ENCODE measurements around the gene AASDH. TPM values are rescaled to one million over a fixed set of nuclear protein-coding genes. Genes with fewer than 3 reads are reported as not detected.

The AASDH gene
- total and polyA plus RNA-seq, 2 of the 4 experiments (the other 2 are of a cell fraction): 4.7 to 12.0 TPM

DNA sequence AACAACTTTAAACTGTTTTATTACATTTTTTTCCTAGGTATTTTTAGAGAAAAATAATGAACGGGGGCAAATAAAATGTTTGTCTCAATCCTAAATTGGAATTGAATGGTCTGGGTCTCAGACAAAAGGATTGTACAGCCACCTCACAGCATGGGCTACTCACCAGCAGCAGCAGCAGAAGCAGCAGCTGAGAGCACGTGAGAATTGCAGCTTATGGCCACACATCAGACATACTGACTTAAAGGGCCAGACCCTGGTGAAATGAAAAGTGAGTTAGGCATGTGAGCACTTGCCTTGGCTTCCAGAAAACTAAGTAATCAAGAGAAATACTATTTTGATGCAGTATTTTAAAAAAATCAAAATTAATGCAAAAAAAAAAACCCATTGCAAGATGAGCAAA, 56.6 kb downstream of the AASDH start:
- no CpG with 5 or more reads among the region's 2 CpGs for WGBS, 2 experiments (ENCODE audit: extremely low coverage in 2 of 2, insufficient read length in 1 of 2)
- H3K9ac ChIP-seq (ENCODE audit: low read depth, low read length): no peak overlapping the region
- peak; percentile 59; the same call in 1 of the 2 replicates for ATAC-seq (ENCODE audit: low read depth)
- H2BK20ac ChIP-seq (ENCODE audit: low read depth, low read length): no peak overlapping the region
- TF ChIP-seq BHLHE40 (IDR thresholded peaks at IDR 0.05; ENCODE audit: low read depth, low read length) (peak; percentile 77; the same call in 1 of the 2 replicates), CEBPB (IDR thresholded peaks at IDR 0.05; ENCODE audit: low read depth, low read length) (no peak)
- no peak overlapping the region for H3K14ac ChIP-seq (replicated peaks; ENCODE audit: low read depth, low read length)
- H2AK5ac ChIP-seq (ENCODE audit: low read depth, low read length): no peak overlapping the region
- DNase-seq: peak; percentile 31
- no peaks in the 10 kb centered on the region for H3K9me3 ChIP-seq (ENCODE audit: control insufficient read depth, insufficient read depth, low read length)
- H3K36me3 ChIP-seq (ENCODE audit: control insufficient read depth, insufficient read depth, low read length): no peaks in the 10 kb centered on the region
- H4K91ac ChIP-seq (ENCODE audit: insufficient read depth, low read depth, low read length): no peak overlapping the region
- H4K8ac ChIP-seq (ENCODE audit: low read depth in 2 of 2, low read length in 2 of 2): no peak overlapping the region
- H4K20me1 ChIP-seq (ENCODE audit: insufficient read depth, low read length): no peaks in the 10 kb centered on the region
- no peak overlapping the region for H2AFZ ChIP-seq (replicated peaks; ENCODE audit: low read length, poor library complexity)
- dilution Hi-C loops (cut with HindIII; ENCODE audit: low sequenced_read_pairs, unreplicated experiment) (no loop called here), intact Hi-C loops (cut with micrococcal nuclease) (no loop called here), in situ Hi-C loops (cut with MboI; ENCODE audit: low sequenced_read_pairs) (no loop called here)
- H2AK9ac ChIP-seq (replicated peaks; ENCODE audit: low read depth, low read length, poor library complexity): no peak overlapping the region
- ChIA-PET CTCF (no interaction called here), POLR2A (ENCODE audit: unreplicated experiment) (no interaction called here)
- H3K4me3 ChIP-seq (ENCODE audit: insufficient read depth, low read depth, low read length): no peak overlapping the region
- no peak overlapping the region for H2BK5ac ChIP-seq (ENCODE audit: low read depth, low read length, poor library complexity, severe bottlenecking)
- H3K27ac ChIP-seq (ENCODE audit: insufficient read depth, low read length): no peak overlapping the region
- H3K9me1 ChIP-seq (ENCODE audit: insufficient read depth, low read length): no peaks in the 10 kb centered on the region
- H3K18ac ChIP-seq (ENCODE audit: low read depth, low read length): no peak overlapping the region
- peak overlapping the region; percentile 45; the same call in 1 of the 2 replicates for H3K4me2 ChIP-seq (ENCODE audit: low read depth, low read length)
- H3K23ac ChIP-seq (ENCODE audit: low read depth, low read length): no peak overlapping the region
- no peaks in the 10 kb centered on the region for H3K27me3 ChIP-seq (ENCODE audit: control insufficient read depth, insufficient read depth, low read length)
- H3K79me1 ChIP-seq (ENCODE audit: low read depth in 1 of 2, low read length in 2 of 2): no peaks in the 10 kb centered on the region
- H2BK15ac ChIP-seq (ENCODE audit: low read depth, low read length): no peak overlapping the region
- no TSS peak for BruUV-seq (replicated peaks)
- H4K5ac ChIP-seq (ENCODE audit: low read depth, low read length): no peak overlapping the region; the same call in 1 of the 2 replicates
- no peak overlapping the region for H3K4ac ChIP-seq (ENCODE audit: low read depth, low read length)
- H3K56ac ChIP-seq (ENCODE audit: extremely low read depth, insufficient read depth, low read length): no peak overlapping the region
- no peak overlapping the region for H2BK120ac ChIP-seq (ENCODE audit: low read depth, low read length)
- peaks cover 1% of the 10 kb centered on the region; the same call in 1 of the 2 replicates for H3K4me1 ChIP-seq (ENCODE audit: control insufficient read depth, insufficient read depth, low read length)

All from IMR-90 (cell line).